ENCODE data around the gene DNAJC18.

The DNAJC18 gene

GRCh38 chr5:139393497-139394122 lies 45.7 kb downstream of the DNAJC18 start:
- CTCF ChIA-PET, result no interaction called here
- H3K27ac ChIP-seq, result no peak overlapping the region
- DNase-seq (ENCODE audit: low spot score), result no peak
- POLR2A ChIA-PET (ENCODE audit: low non-redundant PET), result no interaction called here
- TF ChIP-seq, protein P1, sequence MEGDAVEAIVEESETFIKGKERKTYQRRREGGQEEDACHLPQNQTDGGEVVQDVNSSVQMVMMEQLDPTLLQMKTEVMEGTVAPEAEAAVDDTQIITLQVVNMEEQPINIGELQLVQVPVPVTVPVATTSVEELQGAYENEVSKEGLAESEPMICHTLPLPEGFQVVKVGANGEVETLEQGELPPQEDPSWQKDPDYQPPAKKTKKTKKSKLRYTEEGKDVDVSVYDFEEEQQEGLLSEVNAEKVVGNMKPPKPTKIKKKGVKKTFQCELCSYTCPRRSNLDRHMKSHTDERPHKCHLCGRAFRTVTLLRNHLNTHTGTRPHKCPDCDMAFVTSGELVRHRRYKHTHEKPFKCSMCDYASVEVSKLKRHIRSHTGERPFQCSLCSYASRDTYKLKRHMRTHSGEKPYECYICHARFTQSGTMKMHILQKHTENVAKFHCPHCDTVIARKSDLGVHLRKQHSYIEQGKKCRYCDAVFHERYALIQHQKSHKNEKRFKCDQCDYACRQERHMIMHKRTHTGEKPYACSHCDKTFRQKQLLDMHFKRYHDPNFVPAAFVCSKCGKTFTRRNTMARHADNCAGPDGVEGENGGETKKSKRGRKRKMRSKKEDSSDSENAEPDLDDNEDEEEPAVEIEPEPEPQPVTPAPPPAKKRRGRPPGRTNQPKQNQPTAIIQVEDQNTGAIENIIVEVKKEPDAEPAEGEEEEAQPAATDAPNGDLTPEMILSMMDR (conservative IDR thresholded peaks at IDR 0.05; ENCODE audit: low read depth), result no peak

DNA sequence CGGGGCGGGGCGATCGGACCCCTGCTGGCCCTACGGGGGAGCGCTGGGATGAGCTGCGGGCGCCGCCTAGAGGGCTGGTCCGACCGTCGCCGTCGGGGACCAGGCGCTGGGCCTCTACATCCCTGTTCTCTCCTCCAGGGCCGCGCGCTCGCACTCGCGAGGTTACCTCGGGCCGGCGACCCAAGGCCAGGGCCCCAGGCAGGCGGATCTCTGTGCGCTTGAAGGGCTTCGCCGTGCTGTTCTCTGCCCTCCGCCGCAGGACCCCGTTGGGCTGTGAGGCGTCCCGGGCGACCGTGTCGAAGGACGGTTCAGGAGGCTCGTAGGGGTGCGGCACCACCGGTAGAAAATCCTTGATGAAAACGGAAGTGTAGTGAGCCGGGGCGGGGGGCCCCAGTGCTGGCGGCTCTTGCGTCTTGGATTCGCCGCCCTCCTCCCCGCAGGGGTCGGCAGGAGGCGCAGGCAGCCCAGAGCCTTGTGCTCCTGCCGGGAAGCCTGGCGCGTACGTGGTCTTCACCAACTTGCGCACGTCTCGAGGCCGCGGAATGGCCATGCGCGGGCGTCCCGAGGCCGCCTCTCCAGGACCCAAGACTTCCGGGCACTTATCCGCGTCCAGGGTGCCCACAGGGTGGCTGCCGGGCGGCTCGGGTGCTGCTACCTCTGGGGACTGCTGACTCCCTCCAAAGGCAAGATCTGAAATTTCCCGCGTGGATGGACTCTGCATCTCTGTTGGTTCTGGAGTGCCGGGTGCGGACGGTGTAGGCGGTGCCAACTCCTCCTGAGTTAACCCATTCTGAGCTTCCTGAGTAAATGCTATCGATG lies 46.4 kb downstream of the DNAJC18 start:
- DNase-seq (ENCODE audit: low spot score), result peak; percentile 64
- H3K27ac ChIP-seq, result no peak overlapping the region
- CTCF ChIA-PET, result interaction anchor here (1.0 kb wide), 1 partner anchor 82 kb away, joined by 3 read pairs; no protein-coding TSS in a partner anchor
- POLR2A ChIA-PET (ENCODE audit: low non-redundant PET), result no interaction called here
- TF ChIP-seq, protein P1 (conservative IDR thresholded peaks at IDR 0.05; ENCODE audit: low read depth), result no peak

GRCh38 chr5:139392324-139392677 lies 47.0 kb downstream of the DNAJC18 start:
- POLR2A ChIA-PET (ENCODE audit: low non-redundant PET), result interaction anchor here (1.3 kb wide), 1 partner anchor 50 kb away, joined by 5 read pairs; the partner anchor contains the start of gene PAIP2
- CTCF ChIA-PET, result interaction anchor here (1.0 kb wide), 1 partner anchor 81 kb away, joined by 3 read pairs; no protein-coding TSS in a partner anchor
- H3K27ac ChIP-seq, result peak overlapping the region; percentile 73
- TF ChIP-seq, protein P1 (conservative IDR thresholded peaks at IDR 0.05; ENCODE audit: low read depth), result no peak
- no peak for DNase-seq (ENCODE audit: low spot score)

GRCh38 chr5:139391570-139392323 lies 47.6 kb downstream of the DNAJC18 start:
- TF ChIP-seq, protein P1 (conservative IDR thresholded peaks at IDR 0.05; ENCODE audit: low read depth), result no peak
- ChIA-PET CTCF (interaction anchor here (1.0 to 1.5 kb wide), 2 partner anchors 31 to 81 kb away, joined by 3 to 4 read pairs; no protein-coding TSS in a partner anchor), POLR2A (ENCODE audit: low non-redundant PET) (interaction anchor here (0.6 to 1.3 kb wide), 3 partner anchors 50 to 147 kb away, joined by 3 to 5 read pairs (median 4); partner anchors contain the start of gene PAIP2)
- peak overlapping the region; percentile 73 for H3K27ac ChIP-seq
- DNase-seq (ENCODE audit: low spot score), result peak; percentile 89

- ChIA-PET POLR2A (ENCODE audit: low non-redundant PET) (interaction anchor here (0.6 to 1.3 kb wide), 3 partner anchors 49 to 146 kb away, joined by 3 to 5 read pairs (median 4); partner anchors contain the start of gene PAIP2), CTCF (interaction anchor here (0.5 to 1.5 kb wide), 2 partner anchors 15 to 31 kb away, joined by 3 to 4 read pairs; no protein-coding TSS in a partner anchor)
- TF ChIP-seq, protein P1 (conservative IDR thresholded peaks at IDR 0.05; ENCODE audit: low read depth), result no peak
- no peak for DNase-seq (ENCODE audit: low spot score)
- peak overlapping the region; percentile 73 for H3K27ac ChIP-seq
These were observed 48.4 kb downstream of the DNAJC18 start for GRCh38 chr5:139390639-139391569.

All from RWPE1 (cell line).